NCI-H82 treated with DMSO at 0.1 percent for 48 hours (cell line): ENCODE data around the gene MANBA.

Source experiments
- DNase-seq: peaks from one replicate; lab custom pipeline; 2025; ENCODE audit not compliant: unreplicated experiment; lab: John Stamatoyannopoulos, UW

Gene MANBA

GRCh38 chr4:102683881-102684609 lies 76.7 kb downstream of the MANBA start:
- DNase-seq: no peak

- no peak for DNase-seq
Measured at GRCh38 chr4:102678695-102679335, 82.0 kb downstream of the MANBA start.

- DNase-seq: no peak
Measured at GRCh38 chr4:102678107-102678506, 82.7 kb downstream of the MANBA start.

GRCh38 chr4:102675141-102675540 lies 85.6 kb downstream of the MANBA start:
- no peak for DNase-seq

DNA sequence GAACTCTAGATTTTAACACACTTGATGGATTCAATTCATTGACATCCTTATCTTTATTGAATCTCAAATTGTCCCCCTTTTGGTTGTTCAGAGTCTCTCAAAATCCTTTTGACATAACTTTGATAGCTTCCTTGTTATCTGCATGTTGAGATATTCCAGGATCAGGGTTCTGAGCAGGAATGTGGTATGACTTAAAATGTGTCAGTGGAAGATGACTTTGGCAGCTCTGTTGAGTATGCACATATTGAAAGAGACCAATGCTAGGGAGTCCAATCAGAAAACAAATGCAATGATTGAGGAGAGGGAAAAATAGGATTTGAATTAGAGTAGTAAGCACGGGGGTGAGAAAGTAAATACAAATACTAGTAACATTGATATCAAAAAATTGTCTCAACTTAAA lies 93.8 kb downstream of the MANBA start:
- DNase-seq: no peak

GRCh38 chr4:102665527-102665926 lies 95.2 kb downstream of the MANBA start:
- DNase-seq: no peak

- no peak for DNase-seq
Measured at GRCh38 chr4:102663073-102663472, 97.7 kb downstream of the MANBA start.

- no peak for DNase-seq
Measured at GRCh38 chr4:102657206-102657605, 103.6 kb downstream of the MANBA start.

GRCh38 chr4:102647117-102647516 lies 113.7 kb downstream of the MANBA start:
- DNase-seq: no peak

- no peak for DNase-seq
Measured at GRCh38 chr4:102642631-102643298, 118.0 kb downstream of the MANBA start.

- DNase-seq: no peak
Measured at GRCh38 chr4:102641793-102642192, 119.0 kb downstream of the MANBA start.

DNA sequence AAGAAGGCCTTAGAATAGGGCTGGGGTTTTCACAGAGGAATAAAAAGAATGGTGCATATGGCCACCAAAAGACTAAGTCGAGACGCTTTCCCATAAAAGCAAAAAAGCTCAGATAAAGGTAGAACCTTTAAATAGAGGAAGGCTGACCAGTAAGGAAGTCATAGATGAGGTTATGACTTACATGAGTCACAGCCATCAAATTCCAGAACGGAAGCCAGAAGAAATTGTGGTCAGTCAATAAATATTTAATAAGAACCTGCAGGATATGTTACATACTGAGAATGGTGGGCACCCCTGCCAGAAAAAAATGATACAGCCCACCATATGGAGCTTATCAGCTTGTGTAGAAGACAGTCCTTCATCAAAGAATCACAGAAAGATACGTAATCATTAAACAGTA lies 120.1 kb downstream of the MANBA start:
- DNase-seq: no peak

- no peak for DNase-seq
Measured at GRCh38 chr4:102639598-102639997, 121.2 kb downstream of the MANBA start.

DNA sequence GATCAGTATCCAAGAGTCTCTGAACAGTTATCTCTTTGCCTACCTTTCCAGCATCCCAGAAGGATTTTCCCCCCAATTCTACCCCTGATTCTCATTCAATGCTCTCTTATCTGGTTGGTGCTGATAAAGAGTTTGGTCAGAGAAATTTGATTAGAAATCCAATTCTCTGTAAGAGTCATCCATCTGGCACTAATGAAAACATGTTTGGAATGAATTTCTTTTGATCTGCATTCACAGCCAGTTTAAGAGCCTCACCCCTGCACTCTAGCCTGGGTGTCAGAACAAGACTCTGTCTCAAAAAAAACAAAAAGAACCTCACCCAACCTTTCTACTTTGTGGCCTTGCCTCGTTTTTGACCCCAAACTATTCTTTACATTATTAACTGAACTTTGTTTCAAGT lies 122.1 kb downstream of the MANBA start:
- no peak for DNase-seq

- DNase-seq: no peak
Measured at GRCh38 chr4:102637391-102637790, 123.4 kb downstream of the MANBA start.

GRCh38 chr4:102633100-102633499 lies 127.7 kb downstream of the MANBA start:
- DNase-seq: no peak

- no peak for DNase-seq
Measured at GRCh38 chr4:102632241-102633065, 128.3 kb downstream of the MANBA start.

GRCh38 chr4:102631616-102632015 lies 129.2 kb downstream of the MANBA start:
- DNase-seq: no peak

- DNase-seq: no peak
Measured at GRCh38 chr4:102629673-102630072, 131.1 kb downstream of the MANBA start.

DNA sequence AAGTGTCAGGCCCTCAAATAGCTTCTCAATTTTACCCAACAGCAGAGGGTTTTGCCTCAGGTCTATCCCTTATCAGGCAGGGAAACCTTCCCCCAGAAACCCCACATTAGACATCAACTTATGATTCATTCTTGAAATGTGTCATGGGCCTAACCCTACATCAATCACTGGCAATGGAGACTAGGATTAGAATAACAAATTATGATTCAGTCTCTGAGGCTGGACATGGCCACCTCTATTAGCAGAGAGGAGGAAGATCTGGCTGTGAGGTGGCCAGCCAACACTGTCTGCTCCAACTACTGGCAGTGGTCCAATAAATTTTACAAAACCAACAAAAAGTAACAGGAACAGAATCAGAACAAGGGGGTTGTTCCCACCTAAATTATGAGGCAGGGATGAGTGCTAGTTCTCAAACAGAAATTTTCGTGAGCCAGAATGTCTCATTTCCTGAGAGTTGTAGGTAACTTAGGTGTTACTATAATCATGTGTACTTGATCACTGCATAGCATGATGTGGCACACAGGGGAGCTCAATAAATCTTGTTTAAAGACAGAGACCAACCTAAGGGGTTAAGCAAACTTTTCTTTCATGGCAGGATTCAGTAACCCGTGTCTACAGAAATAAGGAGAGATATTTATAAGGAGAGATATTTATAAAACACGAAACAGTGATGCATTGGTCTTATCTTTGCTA lies 132.8 kb downstream of the MANBA start:
- DNase-seq: no peak
